Subcutaneous abdominal adipose tissue (tissue), 5 donors: ENCODE data around the gene SDK2.
A peak's percentile ranks its signal among the peaks of the same experiment; 100 is the strongest.

Source experiments
- H3K27ac ChIP-seq: one replicate; pipeline ENCODE4 v1.7.0; 2013; ENCODE audit warnings: low read depth, mild to moderate bottlenecking, inconsistent platforms, low read length, moderate library complexity
- H3K27me3 ChIP-seq, 5 donors: one replicate each; pipeline ENCODE4 v1.7.0; 2013; ENCODE audit warnings: low read length in 5 of 5, inconsistent platforms in 1 of 5; ENCODE audit not compliant: control insufficient read depth in 5 of 5, insufficient read depth in 4 of 5
- H3K36me3 ChIP-seq, 5 donors: one replicate each; pipeline ENCODE4 v1.7.0; 2013; ENCODE audit warnings: low read length in 5 of 5; ENCODE audit not compliant: control insufficient read depth in 5 of 5, insufficient read depth in 5 of 5
- H3K4me1 ChIP-seq, 5 donors: one replicate each; pipeline ENCODE4 v1.7.0; 2013; ENCODE audit warnings: low read length in 5 of 5, mild to moderate bottlenecking in 3 of 5, moderate library complexity in 1 of 5; ENCODE audit not compliant: control insufficient read depth in 5 of 5, insufficient read depth in 5 of 5
- H3K4me3 ChIP-seq, 5 donors: one replicate each; pipeline ENCODE4 v1.7.0; 2013; ENCODE audit warnings: low read length in 5 of 5, low read depth in 1 of 5
- H3K9ac ChIP-seq, 5 donors: one replicate each; pipeline ENCODE4 v1.7.0; 2013; ENCODE audit warnings: low read length in 5 of 5, mild to moderate bottlenecking in 4 of 5, moderate library complexity in 3 of 5
- H3K9me3 ChIP-seq, 5 donors: one replicate each; pipeline ENCODE4 v1.7.0; 2013; ENCODE audit warnings: low read length in 5 of 5; ENCODE audit not compliant: control insufficient read depth in 5 of 5
- donor health status: healthy.
- donor health status: healthy.
- donor health status: healthy.
- donor health status: healthy.
- donor health status: healthy.

Gene SDK2

DNA sequence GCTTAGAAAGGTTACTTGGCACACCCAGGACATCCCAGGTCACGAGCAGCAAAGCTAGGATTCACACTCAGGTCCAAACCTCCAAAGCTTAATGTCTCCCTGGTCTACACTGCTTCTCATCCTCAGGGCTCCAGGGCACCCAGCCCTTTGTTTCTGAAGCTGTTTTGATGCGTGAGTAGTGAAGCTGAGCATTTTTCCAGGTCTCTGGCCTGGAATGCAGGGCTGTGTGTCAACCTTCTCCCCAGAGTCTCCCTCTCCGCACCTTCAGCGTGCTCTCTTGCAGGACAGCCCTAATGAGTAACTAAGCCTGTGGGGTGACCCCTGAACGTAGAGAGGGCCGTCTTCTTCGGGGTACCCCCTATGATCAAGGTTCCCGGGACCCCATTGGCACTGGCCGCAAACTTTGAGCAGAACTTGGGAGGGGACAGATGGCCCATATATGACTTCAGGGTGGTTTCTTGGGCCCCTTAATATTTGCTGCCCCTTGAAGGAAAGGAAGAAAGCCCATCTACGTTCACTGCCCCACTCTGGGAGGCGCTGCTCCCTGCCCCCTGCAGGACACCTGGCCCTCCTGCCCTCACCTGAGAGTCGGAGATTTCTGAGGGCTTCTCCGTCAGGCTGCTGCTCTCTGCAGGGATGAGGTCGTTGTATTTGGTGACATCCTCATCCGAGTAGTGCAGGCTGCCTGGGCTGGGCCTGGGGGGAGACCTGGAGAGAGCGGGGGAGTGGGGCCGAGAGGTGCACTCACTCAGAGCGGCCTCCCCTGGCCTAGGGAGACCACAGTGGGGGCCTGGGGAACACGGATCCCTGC lies 296.0 kb downstream of the SDK2 start:
- no peak overlapping the region for H3K9ac ChIP-seq
- no peaks in the 10 kb centered on the region for H3K27me3 ChIP-seq
- H3K4me3 ChIP-seq = no peak overlapping the region
- no peak overlapping the region for H3K27ac ChIP-seq
- H3K9me3 ChIP-seq = no peaks in the 10 kb centered on the region
- H3K36me3 ChIP-seq = no peaks in the 10 kb centered on the region
- H3K4me1 ChIP-seq = peaks cover 4 to 37% (median 15%) of the 10 kb centered on the region in 5 donors

- Histone ChIP-seq H3K27me3 (no peaks in the 10 kb centered on the region), H3K27ac (no peak overlapping the region), H3K4me1 (peaks cover 4 to 46% (median 24%) of the 10 kb centered on the region in 5 donors), H3K4me3 (no peak overlapping the region), H3K9ac (no peak overlapping the region), H3K9me3 (no peaks in the 10 kb centered on the region), H3K36me3 (no peaks in the 10 kb centered on the region)
These were observed 296.9 kb downstream of the SDK2 start for GRCh38 chr17:73347351-73347750.

GRCh38 chr17:73346501-73347162 lies 297.6 kb downstream of the SDK2 start:
- Histone ChIP-seq H3K27me3 (no peaks in the 10 kb centered on the region), H3K36me3 (no peaks in the 10 kb centered on the region), H3K4me3 (no peak overlapping the region), H3K9ac (no peak overlapping the region), H3K27ac (no peak overlapping the region), H3K4me1 (peaks cover 4 to 53% (median 30%) of the 10 kb centered on the region in 5 donors), H3K9me3 (no peaks in the 10 kb centered on the region)

GRCh38 chr17:73343739-73344454 lies 300.3 kb downstream of the SDK2 start:
- Histone ChIP-seq H3K4me3 (no peak overlapping the region), H3K4me1 (peaks cover 6 to 57% (median 31%) of the 10 kb centered on the region in 5 donors), H3K27me3 (no peaks in the 10 kb centered on the region), H3K36me3 (no peaks in the 10 kb centered on the region), H3K9ac (no peak overlapping the region), H3K27ac (no peak overlapping the region), H3K9me3 (no peaks in the 10 kb centered on the region)

DNA sequence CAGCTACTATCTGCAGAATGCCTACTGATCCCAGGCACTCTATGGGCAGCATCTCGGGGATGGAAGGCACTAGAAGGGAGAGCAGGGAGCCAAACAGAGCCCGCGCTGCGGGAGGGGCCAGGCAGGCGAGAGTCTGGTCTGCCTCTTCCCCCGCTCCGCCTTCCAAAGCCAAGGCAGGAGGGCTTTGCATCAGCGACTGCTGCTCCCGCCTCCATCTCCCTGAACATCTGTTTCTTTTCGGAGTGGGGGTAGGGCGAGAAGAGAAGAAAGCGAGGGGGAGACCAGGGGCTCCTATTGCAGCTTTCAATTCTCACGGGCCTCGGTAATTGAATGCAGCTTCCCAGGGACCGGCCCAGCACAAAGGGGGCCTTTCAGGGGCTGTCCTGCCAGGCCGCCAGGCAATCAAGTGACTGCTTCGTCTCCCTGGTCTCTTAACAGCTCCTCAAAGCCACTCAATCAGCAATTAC lies 301.0 kb downstream of the SDK2 start:
- Histone ChIP-seq H3K4me1 (peaks cover 6 to 59% (median 35%) of the 10 kb centered on the region in 5 donors), H3K9ac (peak overlapping the region in 3 of 5 donors; percentile 22 to 37 (median 24)), H3K4me3 (peak overlapping the region in 3 of 5 donors; percentile 17 to 26 (median 24)), H3K27ac (no peak overlapping the region), H3K36me3 (no peaks in the 10 kb centered on the region), H3K9me3 (no peaks in the 10 kb centered on the region), H3K27me3 (no peaks in the 10 kb centered on the region)

- no peaks in the 10 kb centered on the region for H3K27me3 ChIP-seq
- H3K9me3 ChIP-seq = no peaks in the 10 kb centered on the region
- H3K4me1 ChIP-seq = peaks cover 6 to 60% (median 40%) of the 10 kb centered on the region in 5 donors
- H3K36me3 ChIP-seq = no peaks in the 10 kb centered on the region
- peak overlapping the region in 3 of 5 donors; percentile 22 to 37 (median 24) for H3K9ac ChIP-seq
- peak overlapping the region in 2 of 5 donors; percentile 24 to 26 for H3K4me3 ChIP-seq
- no peak overlapping the region for H3K27ac ChIP-seq
These were observed 301.6 kb downstream of the SDK2 start for GRCh38 chr17:73342541-73343167.

DNA sequence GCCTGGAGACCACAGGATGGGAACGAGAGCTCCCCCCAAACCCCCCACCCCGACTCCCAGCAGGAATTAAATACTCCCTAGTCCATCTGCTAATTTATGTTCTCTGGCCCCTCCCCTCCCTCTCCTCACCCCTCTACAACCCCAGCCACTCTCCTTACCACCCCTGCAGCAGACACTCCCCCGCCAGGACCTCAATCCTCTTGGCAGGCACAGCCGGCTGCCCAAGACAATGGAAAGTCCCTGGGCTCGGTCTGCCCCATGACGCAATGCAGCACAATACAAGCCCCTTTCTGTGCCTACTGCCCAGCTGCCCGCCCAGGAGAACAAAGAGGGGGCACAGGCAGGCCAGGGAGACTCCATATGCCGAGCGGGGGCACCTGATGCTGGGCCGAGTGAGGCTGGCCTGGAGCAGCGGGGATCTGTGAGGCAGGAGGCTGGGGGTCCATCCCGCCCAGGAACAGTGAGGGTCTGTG lies 302.2 kb downstream of the SDK2 start:
- H3K27me3 ChIP-seq = no peaks in the 10 kb centered on the region
- no peaks in the 10 kb centered on the region for H3K36me3 ChIP-seq
- H3K9me3 ChIP-seq = no peaks in the 10 kb centered on the region
- no peak overlapping the region for H3K27ac ChIP-seq
- peaks cover 4 to 54% (median 42%) of the 10 kb centered on the region in 5 donors for H3K4me1 ChIP-seq
- H3K9ac ChIP-seq = no peak overlapping the region
- H3K4me3 ChIP-seq = no peak overlapping the region

GRCh38 chr17:73341350-73342049 lies 302.7 kb downstream of the SDK2 start:
- H3K27ac ChIP-seq = no peak overlapping the region
- no peak overlapping the region for H3K4me3 ChIP-seq
- no peaks in the 10 kb centered on the region for H3K36me3 ChIP-seq
- H3K27me3 ChIP-seq = no peaks in the 10 kb centered on the region
- no peaks in the 10 kb centered on the region for H3K9me3 ChIP-seq
- no peak overlapping the region for H3K9ac ChIP-seq
- peaks cover 4 to 55% (median 47%) of the 10 kb centered on the region in 5 donors for H3K4me1 ChIP-seq

- no peak overlapping the region for H3K4me3 ChIP-seq
- H3K36me3 ChIP-seq = no peaks in the 10 kb centered on the region
- peak overlapping the region in 1 of 5 donors; percentile 17 for H3K9ac ChIP-seq
- H3K4me1 ChIP-seq = peaks cover 4 to 59% (median 47%) of the 10 kb centered on the region in 5 donors
- no peaks in the 10 kb centered on the region for H3K9me3 ChIP-seq
- H3K27me3 ChIP-seq = no peaks in the 10 kb centered on the region
- peak overlapping the region; percentile 57 for H3K27ac ChIP-seq
These were observed 304.1 kb downstream of the SDK2 start for GRCh38 chr17:73340093-73340596.
